Gastroesophageal sphincter (tissue), 4 donors: ENCODE data around the gene RAI1. TPM values are rescaled to one million over a fixed set of nuclear protein-coding genes. Genes with fewer than 3 reads are reported as not detected.

ENCODE experiments used
- ATAC-seq: fragments of 150-250 bp; one replicate; pipeline ENCODE4 v1.9.1; 2016; ENCODE audit warnings: mild to moderate bottlenecking, moderate library complexity
- H3K27ac ChIP-seq, 4 donors: fragments of 200-600 bp; sonication (generic) in 3 of 4; 1 replicate in 3 of 4; 2 replicates in 1 of 4; pipeline ENCODE4 v1.5.1; 2016 to 2019
- H3K27me3 ChIP-seq: fragments of 200-600 bp; sonication (generic); one replicate; pipeline ENCODE4 v1.5.1; 2019
- H3K36me3 ChIP-seq, 2 donors: fragments of 200-600 bp; sonication (generic); one replicate each; pipeline ENCODE4 v1.5.1; 2019; ENCODE audit warnings: control low read depth in 1 of 2
- H3K4me1 ChIP-seq, 3 donors: fragments of 200-600 bp; sonication (generic); 1 replicate in 2 of 3; 2 replicates in 1 of 3; pipeline ENCODE4 v1.5.1; 2016 to 2019; ENCODE audit warnings: control low read depth in 2 of 3
- H3K4me3 ChIP-seq, 2 donors: fragments of 200-600 bp; sonication (generic); one replicate each; pipeline ENCODE4 v1.5.1; 2019; ENCODE audit warnings: mild to moderate bottlenecking in 1 of 2, moderate library complexity in 1 of 2
- H3K9me3 ChIP-seq, 3 donors: fragments of 200-600 bp; sonication (generic); one replicate each; pipeline ENCODE4 v1.5.1; 2017 to 2019; ENCODE audit warnings: control low read depth in 2 of 3
- CTCF ChIP-seq, 4 experiments: fragments of 200-600 bp in 2 of 4; fragments of 450-650 bp in 2 of 4; sonication (generic) in 1 of 4; IDR thresholded peaks; one replicate each; pipeline ENCODE4 v1.5.1; 2017 to 2019; ENCODE audit warnings: antibody characterized with exemption in 4 of 4, mild to moderate bottlenecking in 2 of 4, moderate library complexity in 2 of 4
- EP300 ChIP-seq: sonication (generic); formaldehyde crosslinking; IDR thresholded peaks from one replicate; pipeline ENCODE4 v1.6.1; 2017; ENCODE audit warnings: antibody characterized with exemption, mild to moderate bottlenecking
- POLR2A ChIP-seq, 2 donors: fragments of 450-650 bp; IDR thresholded peaks; one replicate each; pipeline ENCODE4 v1.6.1; 2017; ENCODE audit warnings: antibody characterized with exemption in 2 of 2, mild to moderate bottlenecking in 2 of 2, moderate library complexity in 1 of 2
- POLR2AphosphoS5 ChIP-seq: sonication (generic); formaldehyde crosslinking; IDR thresholded peaks from one replicate; pipeline ENCODE4 v1.6.1; 2017; ENCODE audit warnings: antibody characterized with exemption
- WGBS, 2 donors: methylation state at CpG; one replicate each; pipeline ENCODE4 v1.1.5; 2018; ENCODE audit warnings: low coverage in 1 of 2; 5-methylcytosine and 5-hydroxymethylcytosine counted together
- total RNA-seq, 4 donors: library from RNA; depleted of rRNA; stranded (reverse); fragments of >200 nt; gene quantifications; one replicate each; pipeline ENCODE4 v1.1.0, GENCODE V29; 2016

The RAI1 gene
- total RNA-seq, 4 donors from 2014 or later, result 15.9 to 39.7 (median 28.3) TPM

DNA sequence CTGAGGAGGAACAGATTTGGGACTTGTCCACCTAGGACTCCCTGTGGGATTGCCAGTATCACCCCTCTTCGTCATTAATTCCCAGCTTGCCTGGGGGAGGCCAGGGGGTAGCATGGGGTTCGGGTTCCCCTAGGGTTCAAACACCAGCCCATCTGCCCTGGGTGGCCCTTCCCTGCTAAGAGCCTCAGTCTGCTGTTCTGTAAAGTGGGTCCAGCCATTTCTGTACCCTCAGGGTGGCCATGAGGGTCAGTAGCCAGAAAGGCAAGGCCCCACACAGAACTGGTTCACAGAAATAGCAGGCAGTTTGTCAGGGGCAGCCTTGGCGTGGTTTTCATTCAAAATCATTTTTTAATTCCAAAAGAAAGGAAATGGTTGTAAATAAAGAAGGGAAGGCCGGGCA lies 62.9 kb downstream of the RAI1 start:
- 92 to 100% methylated on average over 2 of the region's 4 CpGs for WGBS, 2 donors
- Histone ChIP-seq H3K4me3 (no peak overlapping the region), H3K9me3 (no peaks in the 10 kb centered on the region), H3K36me3 (no peaks in the 10 kb centered on the region), H3K27ac (no peak overlapping the region), H3K27me3 (no peaks in the 10 kb centered on the region), H3K4me1 (peaks cover 3 to 67% (median 40%) of the 10 kb centered on the region in 3 donors)
- no peak for TF ChIP-seq CTCF (IDR thresholded peaks at IDR 0.05)
- no peak for TF ChIP-seq EP300
- TF ChIP-seq POLR2A (IDR thresholded peaks at IDR 0.05), result no peak
- TF ChIP-seq POLR2AphosphoS5, result no peak
- no peak for ATAC-seq

DNA sequence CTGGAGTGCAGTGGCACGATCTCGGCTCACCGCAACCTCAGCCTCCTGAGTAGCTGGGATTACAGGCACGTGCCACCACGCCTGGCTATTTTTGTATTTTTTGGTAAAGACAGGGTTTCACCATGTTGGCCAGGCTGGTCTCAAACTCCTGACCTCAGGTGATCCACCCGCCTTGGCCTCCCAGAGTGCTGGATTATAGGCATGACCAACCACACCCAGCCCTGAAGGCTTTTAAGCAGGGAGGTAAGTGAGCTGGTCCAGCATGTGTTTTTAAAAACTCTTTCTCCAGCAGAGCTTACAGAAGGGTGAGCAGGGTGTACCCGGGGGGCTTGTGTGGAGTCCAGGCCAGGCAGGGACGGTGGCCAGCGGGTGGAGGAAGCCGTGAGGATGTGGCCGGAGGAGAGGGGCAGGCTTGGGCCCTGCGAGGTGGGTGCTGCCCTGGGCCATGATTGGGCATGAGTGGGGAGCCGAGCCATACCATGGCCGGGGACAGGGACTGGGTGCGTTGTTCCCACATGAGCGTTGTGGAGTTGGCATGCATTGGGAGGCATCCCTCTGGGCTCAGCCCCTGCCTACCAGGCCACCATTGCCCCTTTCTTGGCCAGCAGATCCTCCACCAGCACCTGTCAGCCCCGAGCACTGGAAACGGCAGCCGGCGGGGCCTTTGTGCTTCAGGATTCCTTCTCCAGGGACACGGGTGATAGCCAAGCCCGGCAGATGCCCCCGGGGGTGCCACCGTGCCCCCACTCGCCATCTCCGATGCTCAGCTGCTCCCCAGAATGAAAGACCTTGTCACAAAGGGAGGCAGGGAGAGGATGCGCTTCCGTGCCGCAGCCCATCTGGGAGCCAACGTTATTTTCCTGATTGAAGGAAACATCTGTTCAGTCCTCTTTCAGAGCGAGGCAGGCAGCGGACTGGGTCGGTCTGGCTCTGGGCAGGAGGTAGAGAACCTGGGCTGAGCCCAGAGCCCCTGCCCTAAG lies 64.5 kb downstream of the RAI1 start:
- peaks cover 0 to 67% (median 23%) of the 10 kb centered on the region in 3 donors for H3K4me1 ChIP-seq
- H3K36me3 ChIP-seq, result no peaks in the 10 kb centered on the region
- H3K27me3 ChIP-seq, result no peaks in the 10 kb centered on the region
- TF ChIP-seq POLR2AphosphoS5 (no peak), CTCF (IDR thresholded peaks at IDR 0.05) (no peak), POLR2A (IDR thresholded peaks at IDR 0.05) (no peak)
- ATAC-seq, result no peak
- no peaks in the 10 kb centered on the region for H3K9me3 ChIP-seq
- H3K4me3 ChIP-seq, result no peak overlapping the region
- H3K27ac ChIP-seq, result peak overlapping the region in 1 of 4 donors; percentile 46
- 67 to 93% methylated on average over 4 to 12 of the region's 33 CpGs for WGBS, 2 donors

- Histone ChIP-seq H3K27ac (no peak overlapping the region), H3K27me3 (no peaks in the 10 kb centered on the region), H3K4me3 (no peak overlapping the region), H3K36me3 (no peaks in the 10 kb centered on the region), H3K9me3 (no peaks in the 10 kb centered on the region), H3K4me1 (peaks cover 0 to 68% (median 17%) of the 10 kb centered on the region in 3 donors)
- ATAC-seq, result no peak
- TF ChIP-seq POLR2AphosphoS5, result no peak
- no peak for TF ChIP-seq POLR2A (IDR thresholded peaks at IDR 0.05)
- TF ChIP-seq EP300, result no peak
- TF ChIP-seq CTCF (IDR thresholded peaks at IDR 0.05), result no peak
- WGBS, 2 donors, result 86 to 100% methylated on average over 1 to 2 of the region's 3 CpGs
Observed at GRCh38 chr17:17748179-17748578, 66.9 kb downstream of the RAI1 start.

- H3K27me3 ChIP-seq, result no peaks in the 10 kb centered on the region
- H3K9me3 ChIP-seq, result no peaks in the 10 kb centered on the region
- H3K36me3 ChIP-seq, result no peaks in the 10 kb centered on the region
- 79 to 94% methylated on average over 4 to 5 of the region's 8 CpGs for WGBS, 2 donors
- peaks cover 0 to 72% (median 21%) of the 10 kb centered on the region in 3 donors for H3K4me1 ChIP-seq
- no peak overlapping the region for H3K4me3 ChIP-seq
- no peak for TF ChIP-seq POLR2A (IDR thresholded peaks at IDR 0.05)
- H3K27ac ChIP-seq, result peak overlapping the region in 3 of 4 donors; percentile 21 to 43 (median 35)
- no peak for ATAC-seq
Observed at GRCh38 chr17:17748604-17749003, 67.3 kb downstream of the RAI1 start.

- no peaks in the 10 kb centered on the region for H3K9me3 ChIP-seq
- TF ChIP-seq EP300 (no peak), POLR2A (IDR thresholded peaks at IDR 0.05) (no peak), POLR2AphosphoS5 (no peak), CTCF (IDR thresholded peaks at IDR 0.05) (no peak)
- no peak overlapping the region for H3K4me3 ChIP-seq
- WGBS, 2 donors, result 80 to 89% methylated on average over 1 to 3 of the region's 17 CpGs
- H3K4me1 ChIP-seq, result peaks cover 0 to 75% (median 21%) of the 10 kb centered on the region in 3 donors
- no peak for ATAC-seq
- H3K36me3 ChIP-seq, result no peaks in the 10 kb centered on the region
- peak overlapping the region in 3 of 4 donors; percentile 21 to 43 (median 35) for H3K27ac ChIP-seq
- no peaks in the 10 kb centered on the region for H3K27me3 ChIP-seq
Observed at GRCh38 chr17:17749025-17749772, 67.9 kb downstream of the RAI1 start.
